Ascending aorta (tissue), 2 donors: Measurements from ENCODE around the gene TSSC4. TPM values are rescaled to one million over a fixed set of nuclear protein-coding genes. Genes with fewer than 3 reads are reported as not detected.

Source experiments
- DNase-seq, 2 donors: peaks; one replicate each; pipeline ENCODE4 v3.0.0-alpha.2; 2019; ENCODE audit warnings: low spot score in 2 of 2
- H3K27ac ChIP-seq, 2 donors: fragments of 200-600 bp; sonication (generic); one replicate each; pipeline ENCODE4 v1.5.1; 2016 to 2017; ENCODE audit warnings: mild to moderate bottlenecking in 1 of 2
- H3K27me3 ChIP-seq: fragments of 200-600 bp; sonication (generic); one replicate; pipeline ENCODE4 v1.5.1; 2017
- H3K36me3 ChIP-seq, 2 donors: fragments of 200-600 bp; sonication (generic); one replicate each; pipeline ENCODE4 v1.5.1; 2016
- H3K4me1 ChIP-seq, 2 donors: fragments of 200-600 bp; sonication (generic); one replicate each; pipeline ENCODE4 v1.5.1; 2016 to 2017; ENCODE audit warnings: mild to moderate bottlenecking in 1 of 2
- H3K4me3 ChIP-seq, 2 donors: fragments of 200-600 bp; sonication (generic); one replicate each; pipeline ENCODE4 v1.5.1; 2016 to 2017; ENCODE audit warnings: mild to moderate bottlenecking in 1 of 2
- H3K9me3 ChIP-seq, 2 donors: fragments of 200-600 bp; sonication (generic); one replicate each; pipeline ENCODE4 v1.5.1; 2016
- CTCF ChIP-seq, 3 experiments: fragments of 200-600 bp in 2 of 3; fragments of 450-650 bp in 1 of 3; sonication (generic) in 2 of 3; IDR thresholded peaks; one replicate each; pipeline ENCODE4 v1.5.1; 2016 to 2019; ENCODE audit warnings: antibody characterized with exemption in 3 of 3, mild to moderate bottlenecking in 1 of 3, moderate library complexity in 1 of 3
- intact Hi-C: fragments of 100-400 bp; cut with DNase I; formaldehyde crosslinking; loops from one replicate; pipeline ENCODE4 v1.15.1; 2023
- total RNA-seq: library from RNA; depleted of rRNA; stranded (reverse); fragments of >200 nt; gene quantifications from one replicate; pipeline ENCODE4 v1.1.0, GENCODE V29; 2016

Gene TSSC4
- total RNA-seq, 1 donor from 2014 or later, result 183 TPM

- no peak overlapping the region for H3K4me3 ChIP-seq
- no peak for TF ChIP-seq CTCF (IDR thresholded peaks at IDR 0.05)
- peaks cover 18 to 26% of the 10 kb centered on the region in 2 donors for H3K36me3 ChIP-seq
- H3K27me3 ChIP-seq, result no peaks in the 10 kb centered on the region
- peaks cover 5 to 9% of the 10 kb centered on the region in 2 donors for H3K4me1 ChIP-seq
- no peak overlapping the region for H3K27ac ChIP-seq
- H3K9me3 ChIP-seq, result no peaks in the 10 kb centered on the region
- DNase-seq, result no peak
- intact Hi-C loops, result loop anchor here (10.0 kb wide), 2 partner anchors 478 to 842 kb away; partner anchors contain the start of gene CDKN1C
Measured at GRCh38 chr11:2406451-2406850, 5.9 kb downstream of the TSSC4 start.

GRCh38 chr11:2406878-2407410, 6.4 kb downstream of the TSSC4 start:
- no peak for TF ChIP-seq CTCF (IDR thresholded peaks at IDR 0.05)

GRCh38 chr11:2408671-2409070, 8.1 kb downstream of the TSSC4 start:
- intact Hi-C loops, result loop anchor here (10.0 kb wide), 2 partner anchors 476 to 844 kb away; partner anchors contain the start of gene CDKN1C
- no peak for TF ChIP-seq CTCF (IDR thresholded peaks at IDR 0.05)
- Histone ChIP-seq H3K4me3 (no peak overlapping the region), H3K27ac (no peak overlapping the region), H3K9me3 (no peaks in the 10 kb centered on the region), H3K27me3 (no peaks in the 10 kb centered on the region), H3K36me3 (peaks cover 3 to 10% of the 10 kb centered on the region in 2 donors), H3K4me1 (no peaks in the 10 kb centered on the region)
- DNase-seq, result no peak

More at GRCh38 chr11:2406878-2407410, 6.4 kb downstream of the TSSC4 start:
- Histone ChIP-seq H3K4me1 (peaks cover 0 to 4% of the 10 kb centered on the region in 2 donors), H3K36me3 (peaks cover 18 to 26% of the 10 kb centered on the region in 2 donors), H3K27me3 (no peaks in the 10 kb centered on the region), H3K27ac (no peak overlapping the region), H3K4me3 (no peak overlapping the region), H3K9me3 (no peaks in the 10 kb centered on the region)
- DNase-seq, result no peak
- intact Hi-C loops, result loop anchor here (10.0 kb wide), 2 partner anchors 478 to 842 kb away; partner anchors contain the start of gene CDKN1C

GRCh38 chr11:2409126-2409525, 8.6 kb downstream of the TSSC4 start:
- no peak overlapping the region for H3K27ac ChIP-seq
- TF ChIP-seq CTCF (IDR thresholded peaks at IDR 0.05), result no peak
- intact Hi-C loops, result loop anchor here (10.0 kb wide), 2 partner anchors 476 to 844 kb away; partner anchors contain the start of gene CDKN1C
- no peak for DNase-seq
- no peak overlapping the region for H3K4me3 ChIP-seq
- peaks cover 0 to 5% of the 10 kb centered on the region in 2 donors for H3K36me3 ChIP-seq
- no peaks in the 10 kb centered on the region for H3K9me3 ChIP-seq
- no peaks in the 10 kb centered on the region for H3K4me1 ChIP-seq
- no peaks in the 10 kb centered on the region for H3K27me3 ChIP-seq

GRCh38 chr11:2409611-2410468, 9.3 kb downstream of the TSSC4 start:
- TF ChIP-seq CTCF (IDR thresholded peaks at IDR 0.05), result no peak
- no peaks in the 10 kb centered on the region for H3K36me3 ChIP-seq
- no peaks in the 10 kb centered on the region for H3K27me3 ChIP-seq
- H3K4me3 ChIP-seq, result no peak overlapping the region
- intact Hi-C loops, result loop anchor here (10.0 kb wide), 2 partner anchors 475 to 845 kb away; partner anchors contain the start of gene CDKN1C
- no peak overlapping the region for H3K27ac ChIP-seq
- no peaks in the 10 kb centered on the region for H3K4me1 ChIP-seq
- H3K9me3 ChIP-seq, result no peaks in the 10 kb centered on the region
- no peak for DNase-seq
